Measurements from ENCODE around the gene PCBP2. TPM values are rescaled to one million over a fixed set of nuclear protein-coding genes. Genes with fewer than 3 reads are reported as not detected.

Gene PCBP2
- total RNA-seq, 2 experiments from 2014 or later: 995 to 1,012 TPM

DNA sequence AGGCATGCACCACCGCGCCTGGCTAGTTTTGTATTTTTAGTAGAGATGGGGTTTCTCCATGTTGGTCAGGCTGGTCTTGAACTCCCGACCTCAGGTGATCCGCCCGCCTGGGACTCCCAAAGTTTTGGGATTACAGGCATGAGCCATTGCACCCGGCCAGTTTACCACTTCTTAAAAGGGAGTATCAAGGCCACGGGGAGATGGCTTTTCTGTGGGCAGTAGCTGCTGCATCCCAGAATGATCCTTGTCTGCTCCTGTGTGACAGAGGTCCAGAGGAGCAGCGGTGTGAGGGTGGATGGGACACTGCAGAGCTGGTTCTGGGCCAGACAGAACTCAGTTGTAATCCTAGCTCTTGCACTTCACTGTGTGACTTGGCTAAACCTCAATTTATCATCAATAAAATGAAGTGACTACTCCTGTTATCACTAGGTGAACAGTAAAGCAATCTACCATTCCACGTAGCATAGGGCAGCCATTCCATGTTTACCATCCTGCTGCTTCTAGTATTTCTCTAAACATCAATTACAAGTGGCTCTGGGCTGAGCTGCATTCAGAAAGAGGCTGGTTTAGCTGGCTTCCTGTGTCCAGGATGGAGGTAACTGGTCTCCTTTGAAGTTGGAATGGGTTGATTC is 58.4 kb downstream of the PCBP2 start:
- POLR2A ChIA-PET: interaction anchor here (0.7 kb wide), 1 partner anchor 9 kb away, joined by 3 read pairs; the partner anchor contains the start of gene TARBP2
- CTCF ChIA-PET: interaction anchor here (1.4 to 2.3 kb wide), 4 partner anchors 10 to 165 kb away, joined by 3 to 12 read pairs (median 6); partner anchors contain the start of gene TARBP2

GRCh38 chr12:53513712-53514410 is 62.0 kb downstream of the PCBP2 start:
- CTCF ChIA-PET: interaction anchor here (0.8 kb wide), 1 partner anchor 20 kb away, joined by 3 read pairs; no protein-coding TSS in a partner anchor
- POLR2A ChIA-PET: no interaction called here

DNA sequence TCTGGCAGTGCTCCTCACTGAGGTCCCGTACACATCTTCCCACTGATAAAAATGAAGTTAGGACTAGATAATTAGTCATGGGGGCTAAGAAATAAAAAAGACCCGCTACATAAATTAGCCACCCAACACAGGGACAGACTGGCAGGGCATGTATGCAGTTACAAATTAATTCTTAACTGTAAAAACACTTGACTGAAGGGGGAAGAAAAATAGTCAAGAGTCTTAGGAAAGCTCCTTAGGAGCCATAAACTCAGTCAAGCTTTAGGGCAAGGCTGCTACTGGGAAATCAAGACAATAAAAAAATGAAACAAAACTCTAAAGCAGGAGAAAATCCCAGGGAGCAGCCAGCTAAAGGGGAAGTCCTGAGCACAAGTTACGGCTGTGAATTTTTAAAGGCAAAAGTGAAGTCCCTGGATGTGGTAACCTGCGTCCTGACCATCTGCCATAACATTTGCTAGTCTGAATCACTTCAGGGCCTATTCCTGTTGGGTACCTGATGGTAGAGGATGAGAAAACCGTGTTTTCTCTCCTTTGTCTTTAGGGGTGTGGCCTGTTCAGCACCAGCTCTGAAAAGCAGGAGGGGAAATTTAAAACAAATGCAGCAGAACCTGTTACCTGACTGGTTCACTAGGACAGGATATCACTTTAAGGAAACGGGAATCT is 62.9 kb downstream of the PCBP2 start:
- POLR2A ChIA-PET: no interaction called here
- CTCF ChIA-PET: interaction anchor here (1.2 kb wide), 1 partner anchor 162 kb away, joined by 3 read pairs; no protein-coding TSS in a partner anchor

DNA sequence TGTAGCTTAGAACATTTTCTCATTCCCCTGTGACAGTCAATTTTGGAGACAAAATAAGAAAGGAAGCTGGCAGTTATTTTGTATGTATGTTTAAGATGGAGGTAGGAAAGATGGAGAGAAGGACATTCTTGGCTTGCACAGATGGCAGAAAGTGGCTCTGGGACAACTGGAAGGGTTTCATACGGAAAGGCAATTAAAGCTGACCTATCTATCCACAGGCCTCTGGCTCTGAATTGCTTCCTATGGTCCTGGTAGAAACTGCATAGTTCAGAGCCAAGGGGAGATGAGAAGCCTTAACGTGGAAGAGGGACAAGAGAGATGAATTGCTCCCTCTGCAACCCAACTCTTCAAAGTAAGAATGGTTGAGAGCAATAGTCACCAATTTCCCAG is 63.4 kb downstream of the PCBP2 start:
- CTCF ChIA-PET: interaction anchor here (1.2 kb wide), 1 partner anchor 163 kb away, joined by 3 read pairs; no protein-coding TSS in a partner anchor

GRCh38 chr12:53516758-53517455 is 65.0 kb downstream of the PCBP2 start:
- POLR2A ChIA-PET: no interaction called here
- CTCF ChIA-PET: interaction anchor here (1.5 kb wide), 1 partner anchor 158 kb away, joined by 3 read pairs; the partner anchor contains the start of gene ATP5MC2

More for the DNA sequence above, 63.4 kb downstream of the PCBP2 start:
- POLR2A ChIA-PET: no interaction called here

DNA sequence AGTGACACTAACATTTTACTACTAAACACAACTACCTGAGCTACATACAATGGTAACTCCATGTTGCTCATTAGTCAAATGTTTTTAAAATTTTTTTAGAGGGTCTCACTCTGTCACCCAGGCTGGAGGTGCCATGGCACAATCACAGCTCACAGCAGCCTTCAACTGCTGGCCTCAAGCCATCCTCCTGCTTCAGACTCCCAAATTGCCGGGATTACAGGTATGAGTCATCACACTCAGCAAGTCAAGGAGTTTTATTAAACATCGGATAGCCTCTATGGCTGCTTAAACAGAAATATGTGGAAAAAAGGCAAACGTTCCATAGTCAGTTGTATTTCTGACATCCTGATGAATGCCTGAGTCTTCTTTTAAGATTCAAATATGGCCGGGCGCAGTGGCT is 66.5 kb downstream of the PCBP2 start:
- ChIA-PET POLR2A (no interaction called here), CTCF (interaction anchor here (0.7 to 1.3 kb wide), 2 partner anchors 9 to 446 kb away, joined by 4 to 5 read pairs; no protein-coding TSS in a partner anchor)

GRCh38 chr12:53523131-53523530 is 71.2 kb downstream of the PCBP2 start:
- CTCF ChIA-PET: interaction anchor here (0.9 to 1.0 kb wide), 2 partner anchors 18 to 27 kb away, joined by 3 to 5 read pairs; no protein-coding TSS in a partner anchor
- POLR2A ChIA-PET: no interaction called here

- ChIA-PET POLR2A (no interaction called here), CTCF (no interaction called here)
These were observed 72.6 kb downstream of the PCBP2 start for GRCh38 chr12:53524476-53524875.

- ChIA-PET CTCF (interaction anchor here (1.8 kb wide), 1 partner anchor 13 kb away, joined by 7 read pairs; no protein-coding TSS in a partner anchor), POLR2A (no interaction called here)
These were observed 78.2 kb downstream of the PCBP2 start for GRCh38 chr12:53530061-53530460.

Other genes starting within 250 kb of the PCBP2 start
- gene ITGB7, start 244.9 kb upstream of the PCBP2 start, total RNA-seq: 100 to 1,000 TPM; 244 to 248 TPM
- 10 to 100 TPM; 42.5 to 42.7 TPM for gene RARG, start 219.9 kb upstream of the PCBP2 start, total RNA-seq
- 10 to 100 TPM; 59.6 to 60.9 TPM for gene ESPL1, start 183.8 kb upstream of the PCBP2 start, total RNA-seq
- gene PFDN5, start 156.6 kb upstream of the PCBP2 start, total RNA-seq: 100 to 1,000 TPM; 338 to 349 TPM
- 10 to 100 TPM; 88.0 to 91.2 TPM for gene MYG1, start 152.4 kb upstream of the PCBP2 start, total RNA-seq
- gene AAAS, start 130.5 kb upstream of the PCBP2 start, total RNA-seq: 10 to 100 TPM; 77.7 to 78.9 TPM
- gene SP7, start 115.7 kb upstream of the PCBP2 start, total RNA-seq: not detected
- gene SP1, start 71.9 kb upstream of the PCBP2 start, total RNA-seq: 10 to 100 TPM; 53.6 to 53.7 TPM
- not detected for gene AMHR2, start 28.2 kb upstream of the PCBP2 start, total RNA-seq
- gene PRR13, start 10.4 kb upstream of the PCBP2 start, total RNA-seq: 100 to 1,000 TPM; 237 to 244 TPM
- gene MAP3K12, start 47.4 kb downstream of the PCBP2 start, total RNA-seq: 10 to 100 TPM; 10.5 to 13.8 TPM
- 10 to 100 TPM; 51.5 to 53.6 TPM for gene TARBP2, start 49.2 kb downstream of the PCBP2 start, total RNA-seq
- not detected for gene NPFF, start 55.4 kb downstream of the PCBP2 start, total RNA-seq
- 10 to 100 TPM; 23.3 to 23.6 TPM for gene ATF7, start 174.3 kb downstream of the PCBP2 start, total RNA-seq
- 100 to 1,000 TPM; 342 to 343 TPM for gene ATP5MC2, start 224.0 kb downstream of the PCBP2 start, total RNA-seq